Coronary artery (tissue), 2 donors: ENCODE measurements around the gene FARP2.
A peak's percentile ranks its signal among the peaks of the same experiment; 100 is the strongest.
"Not testable (repeated sequence)": the region's sequence is repeated elsewhere in the genome, so short reads cannot be mapped to it uniquely, and the experiment has no call there.

Experiments
- DNase-seq: peaks from one replicate; pipeline ENCODE4 v3.0.0-alpha.2; 2017; ENCODE audit warnings: low spot score
- H3K27ac ChIP-seq, 2 donors: fragments of 200-600 bp; sonication (generic); one replicate each; pipeline ENCODE4 v1.5.1; 2016 to 2019
- H3K4me3 ChIP-seq: fragments of 200-600 bp; sonication (generic); 2 replicates; pipeline ENCODE4 v1.5.1; 2016; ENCODE audit warnings: mild to moderate bottlenecking, moderate library complexity
- CTCF ChIP-seq: fragments of 200-600 bp; sonication (generic); IDR thresholded peaks from one replicate; pipeline ENCODE4 v1.5.1; 2019; ENCODE audit warnings: antibody characterized with exemption

Gene FARP2

GRCh38 chr2:241505781-241506201 is 149.7 kb downstream of the FARP2 start:
- no peak for TF ChIP-seq CTCF
- DNase-seq: no peak
- Histone ChIP-seq H3K27ac (no peak overlapping the region), H3K4me3 (no peak overlapping the region)

GRCh38 chr2:241506317-241506716 is 150.2 kb downstream of the FARP2 start:
- not testable (repeated sequence) for H3K27ac ChIP-seq, H3K4me3 ChIP-seq, DNase-seq

GRCh38 chr2:241506793-241507429 is 150.8 kb downstream of the FARP2 start:
- peak overlapping the region in 1 of 2 donors; percentile 91 for H3K27ac ChIP-seq
- H3K4me3 ChIP-seq: peak overlapping the region; percentile 90
- TF ChIP-seq CTCF: no peak
- DNase-seq: no peak

- DNase-seq: no peak
- Histone ChIP-seq H3K27ac (peak overlapping the region; percentile 73 to 91), H3K4me3 (peak overlapping the region; percentile 90)
- TF ChIP-seq CTCF: no peak
These were observed 151.6 kb downstream of the FARP2 start for GRCh38 chr2:241507430-241508239.

GRCh38 chr2:241508240-241509154 is 152.4 kb downstream of the FARP2 start, which contains the start of gene STK25:
TSS of gene STK25 (minus strand) at chr2:241508584. CDS start at chr2:241508035, 549 bp downstream.
- H3K4me3 ChIP-seq: peak within 1 kb of the TSS; percentile 90
- peak within 1 kb of the TSS; percentile 73 to 91 for H3K27ac ChIP-seq

GRCh38 chr2:241509155-241509784 is 153.2 kb downstream of the FARP2 start:
- H3K4me3 ChIP-seq: peak overlapping the region; percentile 90
- DNase-seq: no peak
- TF ChIP-seq CTCF: no peak
- H3K27ac ChIP-seq: peak overlapping the region; percentile 73 to 91

More at GRCh38 chr2:241508240-241509154, 152.4 kb downstream of the FARP2 start, which contains the start of gene STK25:
- peak; percentile 98 for DNase-seq
- no peak for TF ChIP-seq CTCF
